ENCODE measurements around the gene GCNA. TPM values are rescaled to one million over a fixed set of nuclear protein-coding genes. Genes with fewer than 3 reads are reported as not detected.
"Not testable (repeated sequence)": the region's sequence is repeated elsewhere in the genome, so short reads cannot be mapped to it uniquely, and the experiment has no call there.

The GCNA gene
- polyA plus RNA-seq, 3 donors from 2014 or later, result 0.63 to 1.8 (median 1.3) TPM

- Mint-ChIP-seq H3K4me3 (peak overlapping the region in 1 of 5 donors; percentile 0), H3K27me3 (ENCODE audit: low read depth in 3 of 3) (peaks cover 0 to 5% (median 3%) of the 10 kb centered on the region in 3 donors), H3K4me1 (peaks cover 51 to 77% of the 10 kb centered on the region in 2 donors), H3K9me3 (no peaks in the 10 kb centered on the region), H3K36me3 (peaks cover 17 to 62% (median 38%) of the 10 kb centered on the region in 3 donors), H3K27ac (peak overlapping the region in 2 of 6 donors; percentile 5 to 71)
- DNase-seq, result no peak
Observed at GRCh38 chrX:71609095-71609750, 31.0 kb downstream of the GCNA start.

- peak overlapping the region in 2 of 6 donors; percentile 30 to 55 for H3K27ac Mint-ChIP-seq
- H3K4me1 Mint-ChIP-seq, result peaks cover 51 to 82% of the 10 kb centered on the region in 2 donors
Observed at GRCh38 chrX:71611736-71612135, 33.5 kb downstream of the GCNA start.

GRCh38 chrX:71612256-71612655 is 34.0 kb downstream of the GCNA start:
- H3K4me3 Mint-ChIP-seq, result no peak overlapping the region
- H3K4me1 Mint-ChIP-seq, result peaks cover 51 to 82% of the 10 kb centered on the region in 2 donors
- peaks cover 8 to 57% (median 33%) of the 10 kb centered on the region in 3 donors for H3K36me3 Mint-ChIP-seq
- DNase-seq, result no peak
- H3K27ac Mint-ChIP-seq, result peak overlapping the region in 1 of 6 donors; percentile 5
- peaks cover 5 to 9% (median 7%) of the 10 kb centered on the region in 3 donors for H3K27me3 Mint-ChIP-seq (ENCODE audit: low read depth in 3 of 3)
- H3K9me3 Mint-ChIP-seq, result no peaks in the 10 kb centered on the region

More at GRCh38 chrX:71611736-71612135, 33.5 kb downstream of the GCNA start:
- DNase-seq, H3K9me3 Mint-ChIP-seq, H3K4me3 Mint-ChIP-seq: not testable (repeated sequence)
- peaks cover 4 to 11% (median 5%) of the 10 kb centered on the region in 3 donors for H3K27me3 Mint-ChIP-seq (ENCODE audit: low read depth in 3 of 3)
- peaks cover 8 to 57% (median 33%) of the 10 kb centered on the region in 3 donors for H3K36me3 Mint-ChIP-seq

- no peaks in the 10 kb centered on the region for H3K9me3 Mint-ChIP-seq
- peaks cover 54 to 84% of the 10 kb centered on the region in 2 donors for H3K4me1 Mint-ChIP-seq
- peaks cover 7 to 17% (median 13%) of the 10 kb centered on the region in 3 donors for H3K27me3 Mint-ChIP-seq (ENCODE audit: low read depth in 3 of 3)
- H3K27ac Mint-ChIP-seq, result peak overlapping the region in 5 of 6 donors; percentile 66 to 93 (median 83)
- H3K36me3 Mint-ChIP-seq, result peaks cover 8 to 35% (median 15%) of the 10 kb centered on the region in 3 donors
- H3K4me3 Mint-ChIP-seq, result peak overlapping the region in 2 of 5 donors; percentile 13 to 86
- no peak for DNase-seq
Observed at GRCh38 chrX:71615056-71615455, 36.8 kb downstream of the GCNA start.

- Mint-ChIP-seq H3K9me3 (no peaks in the 10 kb centered on the region), H3K27me3 (ENCODE audit: low read depth in 3 of 3) (peaks cover 7 to 15% (median 12%) of the 10 kb centered on the region in 3 donors), H3K36me3 (peaks cover 5 to 31% (median 12%) of the 10 kb centered on the region in 3 donors), H3K4me1 (peaks cover 61 to 89% of the 10 kb centered on the region in 2 donors), H3K4me3 (peak overlapping the region; percentile 48 to 87 (median 70)), H3K27ac (peak overlapping the region; percentile 66 to 93 (median 79))
- DNase-seq, result no peak
Observed at GRCh38 chrX:71615954-71616353, 37.7 kb downstream of the GCNA start.

GRCh38 chrX:71616672-71617529 is 38.7 kb downstream of the GCNA start:
- peak; percentile 63 to 68 (median 63) for DNase-seq
- H3K9me3 Mint-ChIP-seq, result no peaks in the 10 kb centered on the region
- H3K4me1 Mint-ChIP-seq, result peaks cover 65 to 86% of the 10 kb centered on the region in 2 donors
- H3K4me3 Mint-ChIP-seq, result peak overlapping the region; percentile 84 to 92 (median 87)
- H3K27me3 Mint-ChIP-seq (ENCODE audit: low read depth in 3 of 3), result peaks cover 8 to 14% (median 10%) of the 10 kb centered on the region in 3 donors
- peak overlapping the region; percentile 88 to 97 (median 94) for H3K27ac Mint-ChIP-seq
- H3K36me3 Mint-ChIP-seq, result peaks cover 0 to 22% (median 5%) of the 10 kb centered on the region in 3 donors

GRCh38 chrX:71617742-71618141 is 39.5 kb downstream of the GCNA start:
- peaks cover 14 to 17% (median 14%) of the 10 kb centered on the region in 3 donors for H3K27me3 Mint-ChIP-seq (ENCODE audit: low read depth in 3 of 3)
- H3K27ac Mint-ChIP-seq, result peak overlapping the region; percentile 88 to 97 (median 94)
- H3K4me1 Mint-ChIP-seq, result peaks cover 73 to 92% of the 10 kb centered on the region in 2 donors
- H3K9me3 Mint-ChIP-seq, result no peaks in the 10 kb centered on the region
- peaks cover 0 to 20% (median 5%) of the 10 kb centered on the region in 3 donors for H3K36me3 Mint-ChIP-seq
- DNase-seq, result no peak
- peak overlapping the region; percentile 84 to 92 (median 87) for H3K4me3 Mint-ChIP-seq

- Mint-ChIP-seq H3K27ac (peak within 1 kb of the TSS; percentile 88 to 97 (median 94)), H3K27me3 (ENCODE audit: low read depth in 3 of 3) (peaks cover 15 to 21% (median 15%) of the 10 kb centered on the region in 3 donors), H3K9me3 (no peaks in the 10 kb centered on the region), H3K36me3 (peaks cover 0 to 15% (median 5%) of the 10 kb centered on the region in 3 donors), H3K4me3 (peak within 1 kb of the TSS; percentile 84 to 92 (median 87)), H3K4me1 (peaks cover 79 to 92% of the 10 kb centered on the region in 2 donors)
- DNase-seq, result peak; percentile 60 to 67 (median 62)
Observed at GRCh38 chrX:71618303-71618721, 40.1 kb downstream of the GCNA start, which contains the start of gene CXCR3. Gene CXCR3, minus strand, starts transcription at chrX:71618511. Its CDS starts 62 bp downstream, at chrX:71618449.

- Mint-ChIP-seq H3K36me3 (peaks cover 0 to 12% (median 5%) of the 10 kb centered on the region in 3 donors), H3K27me3 (ENCODE audit: low read depth in 3 of 3) (peaks cover 15 to 24% (median 15%) of the 10 kb centered on the region in 3 donors), H3K9me3 (no peaks in the 10 kb centered on the region), H3K4me1 (peaks cover 84 to 92% of the 10 kb centered on the region in 2 donors), H3K27ac (peak overlapping the region; percentile 88 to 97 (median 94)), H3K4me3 (peak overlapping the region; percentile 84 to 92 (median 87))
- no peak for DNase-seq
Observed at GRCh38 chrX:71618787-71619186, 40.5 kb downstream of the GCNA start.

GRCh38 chrX:71619193-71619592 is 41.0 kb downstream of the GCNA start:
- peak overlapping the region; percentile 88 to 97 (median 94) for H3K27ac Mint-ChIP-seq
- peaks cover 15 to 24% (median 15%) of the 10 kb centered on the region in 3 donors for H3K27me3 Mint-ChIP-seq (ENCODE audit: low read depth in 3 of 3)
- no peaks in the 10 kb centered on the region for H3K9me3 Mint-ChIP-seq
- DNase-seq, result peak; percentile 54 to 57 (median 55)
- peaks cover 0 to 12% (median 5%) of the 10 kb centered on the region in 3 donors for H3K36me3 Mint-ChIP-seq
- H3K4me3 Mint-ChIP-seq, result peak overlapping the region; percentile 84 to 92 (median 87)
- H3K4me1 Mint-ChIP-seq, result peaks cover 88 to 95% of the 10 kb centered on the region in 2 donors

- peaks cover 0 to 9% (median 5%) of the 10 kb centered on the region in 3 donors for H3K36me3 Mint-ChIP-seq
- peaks cover 92 to 93% of the 10 kb centered on the region in 2 donors for H3K4me1 Mint-ChIP-seq
- no peak for DNase-seq
- peak overlapping the region in 3 of 5 donors; percentile 17 to 92 (median 87) for H3K4me3 Mint-ChIP-seq
- peak overlapping the region; percentile 88 to 97 (median 94) for H3K27ac Mint-ChIP-seq
- H3K9me3 Mint-ChIP-seq, result no peaks in the 10 kb centered on the region
- peaks cover 14 to 24% (median 15%) of the 10 kb centered on the region in 3 donors for H3K27me3 Mint-ChIP-seq (ENCODE audit: low read depth in 3 of 3)
Observed at GRCh38 chrX:71619986-71620385, 41.7 kb downstream of the GCNA start.

GRCh38 chrX:71621603-71622002 is 43.4 kb downstream of the GCNA start:
- Mint-ChIP-seq H3K27me3 (ENCODE audit: low read depth in 3 of 3) (peaks cover 9 to 22% (median 11%) of the 10 kb centered on the region in 3 donors), H3K36me3 (no peaks in the 10 kb centered on the region), H3K27ac (peak overlapping the region; percentile 94 to 97 (median 96)), H3K4me3 (peak overlapping the region in 2 of 5 donors; percentile 68 to 75), H3K9me3 (no peaks in the 10 kb centered on the region), H3K4me1 (peaks cover 82 to 84% of the 10 kb centered on the region in 2 donors)
- DNase-seq, result no peak

- peak overlapping the region; percentile 68 to 84 (median 76) for H3K4me3 Mint-ChIP-seq
- H3K4me1 Mint-ChIP-seq, result peaks cover 77 to 79% of the 10 kb centered on the region in 2 donors
- peaks cover 9 to 20% (median 11%) of the 10 kb centered on the region in 3 donors for H3K27me3 Mint-ChIP-seq (ENCODE audit: low read depth in 3 of 3)
- H3K9me3 Mint-ChIP-seq, result no peaks in the 10 kb centered on the region
- DNase-seq, result no peak
- H3K27ac Mint-ChIP-seq, result peak overlapping the region; percentile 94 to 97 (median 96)
- H3K36me3 Mint-ChIP-seq, result no peaks in the 10 kb centered on the region
Observed at GRCh38 chrX:71622032-71622575, 43.9 kb downstream of the GCNA start.

All from immature natural killer cell (primary cell).